Activated naive CD8-positive, alpha-beta T cell (primary cell): Measurements from ENCODE around the gene MYL12B.
"Not testable (repeated sequence)": the region's sequence is repeated elsewhere in the genome, so short reads cannot be mapped to it uniquely, and the experiment has no call there.

Source experiments
- H3K27ac Mint-ChIP-seq: one replicate; pipeline ENCODE4 v1.8.0; 2021; ENCODE audit warnings: mixed read lengths
- H3K27me3 Mint-ChIP-seq: one replicate; pipeline ENCODE4 v1.8.0; 2021; ENCODE audit warnings: mixed read lengths
- H3K36me3 Mint-ChIP-seq: one replicate; pipeline ENCODE4 v1.8.0; 2021; ENCODE audit warnings: mixed read lengths
- H3K4me1 Mint-ChIP-seq: one replicate; pipeline ENCODE4 v1.8.0; 2021; ENCODE audit warnings: low read depth, mixed read lengths
- H3K4me3 Mint-ChIP-seq: one replicate; pipeline ENCODE4 v1.8.0; 2021; ENCODE audit warnings: mild to moderate bottlenecking, mixed read lengths
- H3K9me3 Mint-ChIP-seq: one replicate; pipeline ENCODE4 v1.8.0; 2021; ENCODE audit warnings: low read depth, mixed read lengths

The MYL12B gene

GRCh38 chr18:3265564-3266033 is 3.7 kb downstream of the MYL12B start:
- Mint-ChIP-seq H3K4me1 (peaks cover 79% of the 10 kb centered on the region), H3K27me3 (no peaks in the 10 kb centered on the region), H3K36me3 (no peaks in the 10 kb centered on the region), H3K4me3 (peak overlapping the region; percentile 45), H3K27ac (peak overlapping the region; percentile 72), H3K9me3 (no peaks in the 10 kb centered on the region)

- Mint-ChIP-seq H3K27me3 (no peaks in the 10 kb centered on the region), H3K4me1 (peaks cover 79% of the 10 kb centered on the region), H3K36me3 (no peaks in the 10 kb centered on the region), H3K4me3 (peak overlapping the region; percentile 62), H3K27ac (peak overlapping the region; percentile 72), H3K9me3 (no peaks in the 10 kb centered on the region)
Measured at GRCh38 chr18:3266062-3266608, 4.2 kb downstream of the MYL12B start.

- H3K27ac Mint-ChIP-seq, result peak overlapping the region; percentile 80
- H3K4me1 Mint-ChIP-seq, result peaks cover 92% of the 10 kb centered on the region
- H3K4me3 Mint-ChIP-seq, result peak overlapping the region; percentile 11
- no peaks in the 10 kb centered on the region for H3K9me3 Mint-ChIP-seq
- no peaks in the 10 kb centered on the region for H3K36me3 Mint-ChIP-seq
- H3K27me3 Mint-ChIP-seq, result no peaks in the 10 kb centered on the region
Measured at GRCh38 chr18:3268306-3268705, 6.4 kb downstream of the MYL12B start.

GRCh38 chr18:3269241-3269913 is 7.4 kb downstream of the MYL12B start:
- H3K27ac Mint-ChIP-seq, result peak overlapping the region; percentile 80
- peaks cover 84% of the 10 kb centered on the region for H3K4me1 Mint-ChIP-seq
- no peaks in the 10 kb centered on the region for H3K36me3 Mint-ChIP-seq
- no peaks in the 10 kb centered on the region for H3K27me3 Mint-ChIP-seq
- peak overlapping the region; percentile 52 for H3K4me3 Mint-ChIP-seq
- H3K9me3 Mint-ChIP-seq, result no peaks in the 10 kb centered on the region

GRCh38 chr18:3269914-3270299 is 8.0 kb downstream of the MYL12B start:
- H3K27me3 Mint-ChIP-seq, result no peaks in the 10 kb centered on the region
- H3K36me3 Mint-ChIP-seq, result no peaks in the 10 kb centered on the region
- H3K27ac Mint-ChIP-seq, result peak overlapping the region; percentile 80
- no peaks in the 10 kb centered on the region for H3K9me3 Mint-ChIP-seq
- peak overlapping the region; percentile 52 for H3K4me3 Mint-ChIP-seq
- H3K4me1 Mint-ChIP-seq, result peaks cover 79% of the 10 kb centered on the region

- Mint-ChIP-seq H3K4me3 (no peak overlapping the region), H3K9me3 (no peaks in the 10 kb centered on the region), H3K36me3 (peaks cover 7% of the 10 kb centered on the region), H3K27ac (peak overlapping the region; percentile 73), H3K27me3 (no peaks in the 10 kb centered on the region), H3K4me1 (peaks cover 51% of the 10 kb centered on the region)
Measured at GRCh38 chr18:3273042-3273441, 11.1 kb downstream of the MYL12B start.

- not testable (repeated sequence) for H3K9me3 Mint-ChIP-seq, H3K4me1 Mint-ChIP-seq, H3K36me3 Mint-ChIP-seq, H3K27me3 Mint-ChIP-seq, H3K4me3 Mint-ChIP-seq
- peak overlapping the region; percentile 70 for H3K27ac Mint-ChIP-seq
Measured at GRCh38 chr18:3277643-3278213, 15.8 kb downstream of the MYL12B start.

GRCh38 chr18:3279201-3280185 is 17.6 kb downstream of the MYL12B start:
- H3K27me3 Mint-ChIP-seq, result no peaks in the 10 kb centered on the region
- H3K27ac Mint-ChIP-seq, result no peak overlapping the region
- H3K4me1 Mint-ChIP-seq, result peaks cover 1% of the 10 kb centered on the region
- H3K9me3 Mint-ChIP-seq, result no peaks in the 10 kb centered on the region
- no peak overlapping the region for H3K4me3 Mint-ChIP-seq
- H3K36me3 Mint-ChIP-seq, result peaks cover 7% of the 10 kb centered on the region

- no peaks in the 10 kb centered on the region for H3K27me3 Mint-ChIP-seq
- no peak overlapping the region for H3K4me3 Mint-ChIP-seq
- H3K4me1 Mint-ChIP-seq, result peaks cover 1% of the 10 kb centered on the region
- no peak overlapping the region for H3K27ac Mint-ChIP-seq
- peaks cover 5% of the 10 kb centered on the region for H3K36me3 Mint-ChIP-seq
- H3K9me3 Mint-ChIP-seq, result no peaks in the 10 kb centered on the region
Measured at GRCh38 chr18:3281456-3282400, 19.8 kb downstream of the MYL12B start.

GRCh38 chr18:3283253-3283863 is 21.4 kb downstream of the MYL12B start:
- peaks cover 3% of the 10 kb centered on the region for H3K36me3 Mint-ChIP-seq
- H3K9me3 Mint-ChIP-seq, result peaks cover 3% of the 10 kb centered on the region
- H3K4me3 Mint-ChIP-seq, result no peak overlapping the region
- peaks cover 1% of the 10 kb centered on the region for H3K4me1 Mint-ChIP-seq
- H3K27me3 Mint-ChIP-seq, result no peaks in the 10 kb centered on the region
- H3K27ac Mint-ChIP-seq, result no peak overlapping the region

GRCh38 chr18:3283908-3284307 is 22.0 kb downstream of the MYL12B start:
- Mint-ChIP-seq H3K4me1 (peaks cover 1% of the 10 kb centered on the region), H3K27me3 (no peaks in the 10 kb centered on the region), H3K27ac (no peak overlapping the region), H3K4me3 (no peak overlapping the region), H3K9me3 (peaks cover 3% of the 10 kb centered on the region), H3K36me3 (peaks cover 3% of the 10 kb centered on the region)

- Mint-ChIP-seq H3K4me3 (no peak overlapping the region), H3K4me1 (peaks cover 1% of the 10 kb centered on the region), H3K27ac (no peak overlapping the region), H3K27me3 (no peaks in the 10 kb centered on the region), H3K36me3 (peaks cover 3% of the 10 kb centered on the region), H3K9me3 (peaks cover 3% of the 10 kb centered on the region)
Measured at GRCh38 chr18:3284501-3284900, 22.6 kb downstream of the MYL12B start.

- Mint-ChIP-seq H3K4me1 (no peaks in the 10 kb centered on the region), H3K36me3 (peaks cover 9% of the 10 kb centered on the region), H3K27ac (no peak overlapping the region), H3K27me3 (no peaks in the 10 kb centered on the region), H3K4me3 (no peak overlapping the region), H3K9me3 (peaks cover 11% of the 10 kb centered on the region)
Measured at GRCh38 chr18:3286159-3286558, 24.2 kb downstream of the MYL12B start.
